Natural killer cell (primary cell): Measurements from ENCODE around the gene CAMTA1. TPM values are rescaled to one million over a fixed set of nuclear protein-coding genes. Genes with fewer than 3 reads are reported as not detected.

Experiments
- ATAC-seq, 3 donors: fragments of 150-1000 bp in 2 of 3; fragments of 200-7000 bp in 1 of 3; cut with Tn5 transposase; 1 replicate in 1 of 3; 2 replicates in 2 of 3; pipeline ENCODE4 v1.10.0; 2021; ENCODE audit warnings: mild to moderate bottlenecking in 2 of 3, moderate library complexity in 2 of 3
- DNase-seq, 2 donors: peaks; one replicate each; pipeline versions ENCODE4 v3.0.0 to v3.0.0-alpha.2; 2013 to 2021; ENCODE audit warnings: mixed read lengths in 1 of 2
- H3K27ac ChIP-seq: one replicate; pipeline ENCODE4 v1.5.1; 2013; ENCODE audit warnings: mild to moderate bottlenecking, low read length
- H3K27me3 ChIP-seq: one replicate; pipeline ENCODE4 v1.6.1; 2013; ENCODE audit warnings: low read length; ENCODE audit not compliant: control insufficient read depth, insufficient read depth
- H3K36me3 ChIP-seq: one replicate; pipeline ENCODE4 v1.6.1; 2013; ENCODE audit warnings: low read length; ENCODE audit not compliant: control insufficient read depth, insufficient read depth
- H3K4me1 ChIP-seq: one replicate; pipeline ENCODE4 v1.6.1; 2013; ENCODE audit warnings: low read length; ENCODE audit not compliant: control insufficient read depth, insufficient read depth
- H3K4me3 ChIP-seq: one replicate; pipeline ENCODE4 v1.5.1; 2013; ENCODE audit warnings: low read length
- H3K9me3 ChIP-seq: one replicate; pipeline ENCODE4 v1.6.1; 2013; ENCODE audit warnings: low read length; ENCODE audit not compliant: control insufficient read depth, insufficient read depth
- H3K27ac Mint-ChIP-seq, 2 donors: one replicate each; pipeline ENCODE4 v1.8.0; 2022; ENCODE audit warnings: mild to moderate bottlenecking in 2 of 2, mixed read lengths in 2 of 2, moderate library complexity in 1 of 2
- H3K27me3 Mint-ChIP-seq, 2 donors: one replicate each; pipeline ENCODE4 v1.8.0; 2022; ENCODE audit warnings: low read depth in 2 of 2, mixed read lengths in 2 of 2
- H3K36me3 Mint-ChIP-seq: one replicate; pipeline ENCODE4 v1.8.0; 2022; ENCODE audit warnings: mixed read lengths
- H3K4me1 Mint-ChIP-seq, 2 donors: one replicate each; pipeline ENCODE4 v1.8.0; 2022; ENCODE audit warnings: mixed read lengths in 2 of 2
- H3K4me3 Mint-ChIP-seq: one replicate; pipeline ENCODE4 v1.8.0; 2022; ENCODE audit warnings: mild to moderate bottlenecking, moderate library complexity, mixed read lengths
- H3K9me3 Mint-ChIP-seq, 2 donors: one replicate each; pipeline ENCODE4 v1.8.0; 2022; ENCODE audit warnings: mixed read lengths in 2 of 2
- CTCF ChIP-seq: fragments of 200-600 bp; IDR thresholded peaks from one replicate; pipeline ENCODE4 v1.8.0; 2022; ENCODE audit warnings: antibody characterized with exemption
- WGBS: methylation state at CpG from one replicate; pipeline ENCODE4 v1.1.7; 2013; ENCODE audit warnings: missing lambda C conversion rate; ENCODE audit not compliant: insufficient coverage; 5-methylcytosine and 5-hydroxymethylcytosine counted together
- intact Hi-C: fragments of 100-400 bp; cut with micrococcal nuclease; formaldehyde crosslinking; loops from one replicate; pipeline ENCODE4 v1.14.2; 2022
- total RNA-seq, 4 donors: library from RNA; stranded (reverse); fragments of 120-200 nt in 1 of 4; gene quantifications; one replicate each; pipeline versions ENCODE4 v1.2.3 to v1.2.4, GENCODE V29; 2013 to 2022

Gene CAMTA1
- total RNA-seq, 3 donors from 2014 or later (not counting 1 experiment from before 2014, with no cell fraction given) = 40.6 to 53.3 (median 44.9) TPM

GRCh38 chr1:7587108-7587772, 802.0 kb downstream of the CAMTA1 start:
- Mint-ChIP-seq H3K27me3 (peaks cover 0 to 5% of the 10 kb centered on the region in 2 donors), H3K4me3 (no peak overlapping the region), H3K27ac (no peak overlapping the region), H3K36me3 (no peaks in the 10 kb centered on the region), H3K4me1 (no peaks in the 10 kb centered on the region), H3K9me3 (no peaks in the 10 kb centered on the region)
- Histone ChIP-seq H3K9me3 (no peaks in the 10 kb centered on the region), H3K4me3 (no peak overlapping the region), H3K36me3 (no peaks in the 10 kb centered on the region), H3K27ac (no peak overlapping the region), H3K27me3 (no peaks in the 10 kb centered on the region), H3K4me1 (no peaks in the 10 kb centered on the region)
- no peak for TF ChIP-seq CTCF
- DNase-seq (no peak), ATAC-seq (no peak)
- intact Hi-C loops = no loop called here
- 78% methylated on average over 9 of the region's 18 CpGs for WGBS

GRCh38 chr1:7587773-7588456, 802.7 kb downstream of the CAMTA1 start:
- TF ChIP-seq CTCF = no peak
- no peaks in the 10 kb centered on the region for H3K36me3 Mint-ChIP-seq
- no peak overlapping the region for H3K27ac Mint-ChIP-seq
- no peaks in the 10 kb centered on the region for H3K36me3 ChIP-seq
- DNase-seq = no peak
- 82% methylated on average over 17 of the region's 17 CpGs for WGBS
- no peak overlapping the region for H3K4me3 ChIP-seq
- H3K4me1 ChIP-seq = no peaks in the 10 kb centered on the region
- no peaks in the 10 kb centered on the region for H3K9me3 Mint-ChIP-seq
- no peak for ATAC-seq
- no peaks in the 10 kb centered on the region for H3K9me3 ChIP-seq
- H3K27ac ChIP-seq = no peak overlapping the region
- no peaks in the 10 kb centered on the region for H3K27me3 ChIP-seq
- intact Hi-C loops = no loop called here
- H3K4me1 Mint-ChIP-seq = no peaks in the 10 kb centered on the region
- peaks cover 0 to 5% of the 10 kb centered on the region in 2 donors for H3K27me3 Mint-ChIP-seq
- no peak overlapping the region for H3K4me3 Mint-ChIP-seq

- no peak overlapping the region for H3K4me3 Mint-ChIP-seq
- intact Hi-C loops = no loop called here
- Histone ChIP-seq H3K4me1 (no peaks in the 10 kb centered on the region), H3K36me3 (no peaks in the 10 kb centered on the region), H3K9me3 (no peaks in the 10 kb centered on the region), H3K27ac (no peak overlapping the region), H3K4me3 (no peak overlapping the region), H3K27me3 (no peaks in the 10 kb centered on the region)
- no peak for TF ChIP-seq CTCF
- peaks cover 0 to 5% of the 10 kb centered on the region in 2 donors for H3K27me3 Mint-ChIP-seq
- no peaks in the 10 kb centered on the region for H3K9me3 Mint-ChIP-seq
- no peak for DNase-seq
- ATAC-seq = no peak
- H3K36me3 Mint-ChIP-seq = no peaks in the 10 kb centered on the region
- H3K27ac Mint-ChIP-seq = no peak overlapping the region
- H3K4me1 Mint-ChIP-seq = no peaks in the 10 kb centered on the region
- 77% methylated on average over 7 of the region's 7 CpGs for WGBS
Measured at GRCh38 chr1:7588457-7588827, 803.2 kb downstream of the CAMTA1 start.
